GM18861 (cell line): ENCODE results near the gene TBC1D14.

Experiments used
- ATAC-seq: cut with Tn5 transposase; IDR thresholded peaks from one replicate; pipeline ENCODE4 v1.9.1; 2021; ENCODE audit not compliant: unreplicated experiment

Gene TBC1D14

GRCh38 chr4:6992728-6993677 lies 83.4 kb downstream of the TBC1D14 start:
- no peak for ATAC-seq

- ATAC-seq = no peak
Observed at GRCh38 chr4:6996481-6996880, 86.9 kb downstream of the TBC1D14 start.

- no peak for ATAC-seq
Observed at GRCh38 chr4:6999172-7000086, 89.8 kb downstream of the TBC1D14 start.

GRCh38 chr4:7000421-7001176 lies 91.0 kb downstream of the TBC1D14 start:
- ATAC-seq = no peak

- no peak for ATAC-seq
Observed at GRCh38 chr4:7001271-7001670, 91.6 kb downstream of the TBC1D14 start.

GRCh38 chr4:7002336-7002735 lies 92.7 kb downstream of the TBC1D14 start:
- ATAC-seq = no peak

- no peak for ATAC-seq
Observed at GRCh38 chr4:7003176-7003878, 93.7 kb downstream of the TBC1D14 start.

- ATAC-seq = no peak
Observed at GRCh38 chr4:7003879-7004240, 94.2 kb downstream of the TBC1D14 start.

DNA sequence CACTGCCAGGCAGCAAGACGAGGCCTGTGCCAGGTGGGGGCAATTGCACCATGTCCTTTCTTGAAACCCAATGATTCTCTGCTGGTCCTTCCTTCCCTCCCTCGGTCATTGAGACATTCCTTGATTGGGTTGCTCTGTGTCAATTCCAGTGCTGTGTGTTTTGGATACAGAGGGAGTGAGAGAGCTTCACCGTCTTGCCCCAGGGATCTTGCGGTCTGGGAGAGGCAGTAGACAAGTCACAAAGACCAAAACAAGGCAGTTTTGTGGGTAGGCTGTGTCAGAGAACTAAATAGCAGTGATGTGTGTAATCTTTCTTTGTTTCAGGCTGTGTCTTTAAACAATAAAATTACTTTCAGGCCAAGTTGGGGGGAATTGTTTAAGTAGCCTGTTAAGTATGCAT lies 94.7 kb downstream of the TBC1D14 start:
- ATAC-seq = no peak

- no peak for ATAC-seq
Observed at GRCh38 chr4:7005571-7005970, 95.9 kb downstream of the TBC1D14 start.

GRCh38 chr4:7006411-7006810 lies 96.8 kb downstream of the TBC1D14 start:
- ATAC-seq = no peak

DNA sequence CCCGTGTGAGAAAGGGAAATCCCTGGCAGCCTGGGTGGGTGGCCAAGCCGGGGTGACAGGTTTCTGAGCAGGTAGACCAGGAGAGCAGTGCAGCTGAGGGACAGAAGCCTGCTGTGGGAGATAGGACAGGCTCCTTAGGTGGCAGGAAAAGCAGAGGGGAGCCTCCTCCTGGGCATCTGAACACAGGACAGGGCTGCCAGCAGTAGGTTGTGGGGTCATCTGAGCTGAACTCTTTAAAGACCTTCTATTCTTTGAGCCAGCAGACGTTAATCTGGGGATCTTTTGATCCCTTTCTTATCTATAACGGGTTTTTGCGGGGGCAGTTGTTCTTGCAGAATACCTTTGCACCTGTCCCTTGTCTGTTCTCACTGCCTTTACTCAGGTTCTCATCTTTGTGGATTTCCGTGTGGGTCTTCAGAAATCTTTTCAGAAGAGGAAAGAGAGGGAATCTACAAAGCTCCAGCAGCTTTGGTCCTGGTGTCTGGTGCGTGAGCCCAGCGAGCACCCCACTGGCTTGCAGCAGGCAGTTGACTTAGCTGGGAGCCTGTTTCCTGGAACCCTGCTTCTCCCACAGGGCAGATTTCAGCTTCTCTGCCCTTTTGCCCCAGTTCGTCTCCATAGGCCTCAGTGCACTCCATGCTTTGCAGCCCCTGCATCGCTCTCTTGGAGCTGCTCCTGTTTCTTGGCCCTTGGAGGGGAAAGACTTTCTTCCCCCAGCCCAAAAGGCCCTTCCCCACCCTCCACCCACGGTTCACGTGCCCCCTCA lies 97.7 kb downstream of the TBC1D14 start:
- no peak for ATAC-seq

- ATAC-seq = no peak
Observed at GRCh38 chr4:7007944-7008343, 98.3 kb downstream of the TBC1D14 start.

DNA sequence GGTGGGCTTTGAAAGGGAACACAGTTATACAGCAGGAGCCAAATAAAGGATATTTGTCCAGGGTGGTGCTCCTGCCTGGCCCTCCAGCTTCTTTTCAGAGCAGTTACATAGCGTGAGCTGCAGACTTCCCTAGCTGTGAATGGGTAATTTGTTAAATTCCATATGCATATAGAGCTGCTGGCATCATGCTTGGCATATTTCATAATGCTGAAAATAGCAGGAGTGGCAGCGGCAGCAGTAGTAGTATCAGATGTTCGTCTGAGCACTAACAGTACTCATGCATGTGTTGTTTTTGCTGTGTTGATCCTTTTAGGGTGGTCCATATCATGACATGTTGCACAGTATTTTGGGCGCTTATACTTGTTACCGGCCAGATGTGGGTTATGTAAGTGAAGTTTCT lies 99.9 kb downstream of the TBC1D14 start:
- ATAC-seq = no peak

GRCh38 chr4:7013175-7013574 lies 103.5 kb downstream of the TBC1D14 start:
- ATAC-seq = no peak

DNA sequence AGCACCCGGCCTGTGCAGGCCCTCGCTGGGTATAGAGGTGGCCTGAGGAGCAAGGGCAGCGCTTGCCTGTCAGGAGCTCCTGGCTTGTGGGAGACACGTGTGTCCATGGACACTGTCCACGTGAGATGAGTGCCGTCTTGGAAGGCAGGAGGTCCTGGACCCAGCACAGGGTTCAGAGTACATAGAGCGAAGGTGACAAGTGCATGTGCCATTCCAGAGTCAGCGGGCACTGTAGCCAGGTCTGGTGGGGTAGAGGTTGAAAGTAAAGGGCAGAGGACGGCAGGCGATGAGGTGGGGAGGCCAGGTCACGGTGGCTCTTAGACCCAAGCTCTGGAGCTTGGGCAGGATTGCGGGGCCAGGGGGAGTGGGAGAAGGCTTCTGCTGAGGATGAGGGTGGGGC lies 105.2 kb downstream of the TBC1D14 start:
- no peak for ATAC-seq

DNA sequence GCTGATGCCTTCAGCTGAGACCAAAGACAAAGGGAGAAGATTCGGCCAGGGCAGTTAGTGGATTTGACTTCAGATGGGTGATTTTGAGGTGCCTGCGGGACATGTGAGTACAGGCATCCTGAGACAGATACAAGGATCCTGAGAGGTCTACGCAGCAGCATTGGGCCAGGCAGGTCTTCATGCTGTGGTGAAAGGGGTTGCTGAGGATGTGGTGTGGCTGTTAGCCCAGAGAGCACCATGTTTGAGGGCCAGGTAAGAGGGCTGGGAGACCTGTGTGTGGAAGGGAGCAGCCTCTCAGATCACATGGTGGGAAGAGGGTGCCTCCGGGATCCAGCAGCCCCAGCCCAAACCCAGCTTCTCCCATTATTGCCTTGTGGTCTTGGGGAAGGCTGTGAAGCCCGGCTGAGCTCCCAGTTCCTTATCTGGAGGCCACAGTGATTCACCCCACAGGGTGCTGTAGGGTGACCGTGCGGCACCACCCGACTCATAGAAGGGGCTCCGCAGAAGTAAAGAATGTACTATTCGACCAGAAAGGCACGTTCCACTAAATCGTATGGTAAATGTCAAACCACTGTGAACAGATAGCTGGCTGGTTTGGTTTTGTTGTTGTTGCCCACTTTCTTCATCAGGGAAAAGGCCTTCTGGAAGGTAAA lies 105.9 kb downstream of the TBC1D14 start:
- ATAC-seq = no peak

DNA sequence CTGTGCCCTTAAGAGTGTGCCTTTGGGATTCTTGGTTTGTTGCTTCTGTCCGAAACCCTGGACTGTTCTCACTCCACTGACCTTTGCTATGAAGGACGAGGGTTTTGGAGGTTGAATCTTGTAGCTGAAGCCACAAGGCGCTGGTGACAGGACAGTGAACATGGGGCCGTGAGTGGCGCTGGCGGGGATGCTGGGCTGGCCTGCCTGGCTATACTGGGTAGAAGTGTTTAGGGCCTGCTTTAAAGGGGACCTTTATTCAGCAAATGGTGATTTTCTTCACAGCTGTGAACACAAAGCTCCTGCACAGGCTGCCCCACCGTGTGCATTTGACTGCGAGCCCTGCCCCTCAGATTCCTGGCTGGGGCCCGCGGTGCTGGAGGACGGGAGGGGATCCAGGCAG lies 106.5 kb downstream of the TBC1D14 start:
- no peak for ATAC-seq

GRCh38 chr4:7016512-7016911 lies 106.9 kb downstream of the TBC1D14 start:
- no peak for ATAC-seq
